SK-N-SH treated with all-trans-retinoic acid at 6 μM for 48 hours (cell line): ENCODE results near the gene KANK2.

Source experiments
- ATAC-seq: fragments of 200-7000 bp; cut with Tn5 transposase; 3 replicates; pipeline ENCODE4 v1.9.1; 2020; ENCODE audit warnings: mild to moderate bottlenecking, moderate library complexity
- GLIS3 ChIP-seq: fragments of 250-450 bp; sonication (Bioruptor Pico); IDR thresholded peaks from 2 replicates; pipeline ENCODE4 v1.5.0; 2020; ENCODE audit warnings: mild to moderate bottlenecking, moderate library complexity
- OSR1 ChIP-seq: fragments of 250-450 bp; sonication (Bioruptor Pico); IDR thresholded peaks from 2 replicates; pipeline ENCODE4 v1.8.0; 2022; ENCODE audit warnings: moderate library complexity, mild to moderate bottlenecking, inconsistent platforms
- TOX ChIP-seq: fragments of 250-450 bp; sonication (Bioruptor Pico); IDR thresholded peaks from 2 replicates; pipeline ENCODE4 v1.8.0; 2021; ENCODE audit warnings: mild to moderate bottlenecking, moderate library complexity, borderline replicate concordance
- ZFP3 ChIP-seq: fragments of 250-450 bp; sonication (Bioruptor Pico); IDR thresholded peaks from 2 replicates; pipeline ENCODE4 v1.5.0; 2020; ENCODE audit warnings: mild to moderate bottlenecking, moderate library complexity
- ZNF565 ChIP-seq: fragments of 450-650 bp; formaldehyde crosslinking; conservative IDR thresholded peaks from 2 replicates; pipeline ENCODE4 v1.5.0; 2020; ENCODE audit warnings: low read depth, mild to moderate bottlenecking, moderate library complexity
- ZNF8 ChIP-seq: fragments of 450-650 bp; formaldehyde crosslinking; IDR thresholded peaks from 2 replicates; pipeline ENCODE4 v1.5.0; 2020; ENCODE audit warnings: mild to moderate bottlenecking, moderate library complexity
- TF ChIP-seq, protein P1 (sequence below): fragments of 250-450 bp; sonication (Bioruptor Pico); IDR thresholded peaks from 2 replicates; pipeline ENCODE4 v1.8.0; 2021; ENCODE audit warnings: low read depth, mild to moderate bottlenecking, moderate library complexity, borderline replicate concordance

KANK2 gene

DNA sequence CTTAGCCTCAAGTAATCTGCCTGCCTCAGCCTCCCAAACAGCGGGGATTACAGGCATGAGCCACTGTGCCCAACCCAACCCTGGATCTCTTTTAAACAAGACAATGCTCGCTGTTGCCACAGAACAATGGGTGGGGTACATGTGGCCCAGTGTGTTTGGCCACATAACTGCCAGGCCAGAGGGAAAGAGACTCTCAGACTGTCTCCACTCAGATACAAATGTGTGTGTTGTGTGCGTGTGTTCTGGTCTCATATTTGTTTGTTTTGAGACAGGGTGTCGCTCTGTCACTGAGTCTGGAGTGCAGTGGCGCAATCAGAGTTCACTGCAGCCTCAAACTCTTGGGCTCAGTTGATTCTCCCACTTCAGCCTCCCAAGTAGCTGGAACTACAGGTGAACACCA is 82.3 kb downstream of the KANK2 start:
- TF ChIP-seq ZNF565 (CRISPR knock-in tag) (no peak), ZFP3 (CRISPR knock-in tag) (no peak), TOX (CRISPR knock-in tag) (no peak), ZNF8 (CRISPR knock-in tag) (no peak), OSR1 (CRISPR knock-in tag) (no peak), GLIS3 (CRISPR knock-in tag) (no peak)
- TF ChIP-seq, protein P1, sequence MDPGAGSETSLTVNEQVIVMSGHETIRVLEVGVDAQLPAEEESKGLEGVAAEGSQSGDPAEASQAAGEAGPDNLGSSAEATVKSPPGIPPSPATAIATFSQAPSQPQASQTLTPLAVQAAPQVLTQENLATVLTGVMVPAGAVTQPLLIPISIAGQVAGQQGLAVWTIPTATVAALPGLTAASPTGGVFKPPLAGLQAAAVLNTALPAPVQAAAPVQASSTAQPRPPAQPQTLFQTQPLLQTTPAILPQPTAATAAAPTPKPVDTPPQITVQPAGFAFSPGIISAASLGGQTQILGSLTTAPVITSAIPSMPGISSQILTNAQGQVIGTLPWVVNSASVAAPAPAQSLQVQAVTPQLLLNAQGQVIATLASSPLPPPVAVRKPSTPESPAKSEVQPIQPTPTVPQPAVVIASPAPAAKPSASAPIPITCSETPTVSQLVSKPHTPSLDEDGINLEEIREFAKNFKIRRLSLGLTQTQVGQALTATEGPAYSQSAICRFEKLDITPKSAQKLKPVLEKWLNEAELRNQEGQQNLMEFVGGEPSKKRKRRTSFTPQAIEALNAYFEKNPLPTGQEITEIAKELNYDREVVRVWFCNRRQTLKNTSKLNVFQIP (CRISPR knock-in tag): no peak
- no peak for ATAC-seq
